ENCODE results near the gene SMARCA4.

The SMARCA4 gene

DNA sequence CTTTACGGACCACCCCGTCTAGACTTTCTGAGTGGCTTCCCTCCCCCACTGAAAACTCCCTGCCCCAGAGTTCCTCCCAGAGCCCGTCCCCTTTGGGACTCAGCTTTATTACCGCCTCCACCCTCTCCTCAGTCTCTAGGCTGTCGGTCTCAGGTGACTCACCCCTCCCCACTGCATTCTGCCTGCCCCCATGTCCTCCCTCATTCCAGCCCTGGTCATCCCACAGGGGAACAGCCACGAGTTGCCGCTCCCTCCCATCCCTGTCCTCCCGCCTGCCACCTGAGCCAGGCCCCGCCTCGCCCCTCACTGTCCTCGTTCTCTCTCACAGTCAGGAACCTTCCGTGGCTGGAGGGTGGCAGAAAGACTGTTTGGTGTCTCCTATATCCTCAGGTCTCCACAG lies 57.3 kb downstream of the SMARCA4 start:
- TF ChIP-seq, protein P1, sequence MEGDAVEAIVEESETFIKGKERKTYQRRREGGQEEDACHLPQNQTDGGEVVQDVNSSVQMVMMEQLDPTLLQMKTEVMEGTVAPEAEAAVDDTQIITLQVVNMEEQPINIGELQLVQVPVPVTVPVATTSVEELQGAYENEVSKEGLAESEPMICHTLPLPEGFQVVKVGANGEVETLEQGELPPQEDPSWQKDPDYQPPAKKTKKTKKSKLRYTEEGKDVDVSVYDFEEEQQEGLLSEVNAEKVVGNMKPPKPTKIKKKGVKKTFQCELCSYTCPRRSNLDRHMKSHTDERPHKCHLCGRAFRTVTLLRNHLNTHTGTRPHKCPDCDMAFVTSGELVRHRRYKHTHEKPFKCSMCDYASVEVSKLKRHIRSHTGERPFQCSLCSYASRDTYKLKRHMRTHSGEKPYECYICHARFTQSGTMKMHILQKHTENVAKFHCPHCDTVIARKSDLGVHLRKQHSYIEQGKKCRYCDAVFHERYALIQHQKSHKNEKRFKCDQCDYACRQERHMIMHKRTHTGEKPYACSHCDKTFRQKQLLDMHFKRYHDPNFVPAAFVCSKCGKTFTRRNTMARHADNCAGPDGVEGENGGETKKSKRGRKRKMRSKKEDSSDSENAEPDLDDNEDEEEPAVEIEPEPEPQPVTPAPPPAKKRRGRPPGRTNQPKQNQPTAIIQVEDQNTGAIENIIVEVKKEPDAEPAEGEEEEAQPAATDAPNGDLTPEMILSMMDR (IDR thresholded peaks at IDR 0.05; ENCODE audit: extremely low read depth, missing control alignments) = no peak
- no peak for DNase-seq (ENCODE audit: low spot score)

DNA sequence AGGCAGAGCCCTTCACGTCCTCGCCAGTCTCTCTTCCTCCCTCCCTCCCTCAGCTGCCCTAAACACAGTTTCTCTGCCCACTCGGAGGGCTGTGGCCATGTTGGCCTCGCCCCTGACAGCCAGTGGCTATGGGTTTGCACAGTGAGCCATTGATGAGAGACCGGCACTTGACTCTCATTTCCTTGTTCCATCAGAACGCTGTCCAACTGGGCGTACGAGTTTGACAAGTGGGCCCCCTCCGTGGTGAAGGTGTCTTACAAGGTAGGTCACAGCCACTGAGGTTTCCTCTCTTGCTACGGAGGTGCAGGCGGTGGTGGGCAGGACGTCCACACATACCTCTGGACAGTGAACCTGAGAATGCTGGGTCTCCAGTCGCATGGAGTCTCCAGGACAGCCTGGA lies 57.9 kb downstream of the SMARCA4 start:
- TF ChIP-seq, protein P1 (IDR thresholded peaks at IDR 0.05; ENCODE audit: extremely low read depth, missing control alignments) = no peak
- no peak for DNase-seq (ENCODE audit: low spot score)

DNA sequence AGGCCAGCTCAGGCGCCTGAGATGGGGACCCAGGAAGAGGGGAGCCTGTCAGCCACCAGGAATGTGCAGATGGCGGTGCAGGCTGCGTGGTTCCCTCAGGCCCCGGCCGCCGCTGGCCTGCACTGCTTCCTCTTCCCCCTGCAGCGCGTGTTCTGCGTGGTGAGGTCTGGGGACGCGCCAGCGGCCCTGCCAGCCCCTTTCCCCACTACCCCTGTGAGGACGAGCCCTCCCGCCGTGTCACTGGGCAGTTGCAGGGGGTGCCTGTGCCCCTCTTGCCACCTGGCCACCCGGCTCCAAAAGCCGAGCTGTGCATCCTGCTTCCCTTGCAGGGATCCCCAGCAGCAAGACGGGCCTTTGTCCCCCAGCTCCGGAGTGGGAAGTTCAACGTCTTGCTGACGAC lies 58.4 kb downstream of the SMARCA4 start:
- TF ChIP-seq, protein P1 (IDR thresholded peaks at IDR 0.05; ENCODE audit: extremely low read depth, missing control alignments) = no peak
- no peak for DNase-seq (ENCODE audit: low spot score)

DNA sequence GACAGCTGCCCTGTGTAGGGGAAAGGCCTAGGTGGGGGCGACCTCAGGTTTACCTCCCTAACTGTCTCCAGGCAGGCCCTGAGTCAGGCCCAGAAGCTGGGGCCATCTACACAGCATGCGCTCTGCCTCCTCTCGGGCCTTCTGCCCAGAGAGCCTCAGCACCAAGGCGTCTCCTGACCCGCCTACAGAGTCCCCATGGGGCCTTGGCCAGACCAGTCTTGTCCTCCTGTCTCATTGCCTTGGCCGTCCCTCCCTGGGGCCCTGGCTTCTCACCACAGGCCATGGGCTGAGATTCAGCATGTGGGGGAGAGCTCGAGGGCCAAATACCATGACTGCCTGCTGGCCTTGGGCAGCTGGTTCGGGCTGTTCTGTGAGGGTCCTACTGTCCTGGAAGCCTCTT lies 59.0 kb downstream of the SMARCA4 start:
- TF ChIP-seq, protein P1 (IDR thresholded peaks at IDR 0.05; ENCODE audit: extremely low read depth, missing control alignments) = no peak
- DNase-seq (ENCODE audit: low spot score) = no peak

DNA sequence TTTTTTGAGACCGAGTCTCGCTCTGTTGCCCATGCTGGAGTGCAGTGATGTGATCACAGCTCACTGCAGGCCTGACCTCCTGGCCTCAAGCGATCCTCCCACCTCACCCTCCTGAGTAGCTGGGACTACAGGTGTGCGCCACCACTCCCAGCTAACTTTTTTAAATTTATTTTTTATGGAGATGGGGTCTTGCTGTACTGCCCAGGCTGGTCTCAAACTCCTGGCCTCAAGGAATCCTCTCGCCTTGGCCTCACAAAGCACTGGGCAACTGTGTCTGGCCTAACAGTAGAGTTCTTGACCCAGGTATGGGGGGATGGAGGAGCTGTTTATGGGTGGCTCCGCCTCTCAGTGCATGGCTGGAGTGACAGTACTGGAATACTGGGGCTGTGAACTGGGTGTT lies 59.6 kb downstream of the SMARCA4 start:
- TF ChIP-seq, protein P1 (IDR thresholded peaks at IDR 0.05; ENCODE audit: extremely low read depth, missing control alignments) = no peak

DNA sequence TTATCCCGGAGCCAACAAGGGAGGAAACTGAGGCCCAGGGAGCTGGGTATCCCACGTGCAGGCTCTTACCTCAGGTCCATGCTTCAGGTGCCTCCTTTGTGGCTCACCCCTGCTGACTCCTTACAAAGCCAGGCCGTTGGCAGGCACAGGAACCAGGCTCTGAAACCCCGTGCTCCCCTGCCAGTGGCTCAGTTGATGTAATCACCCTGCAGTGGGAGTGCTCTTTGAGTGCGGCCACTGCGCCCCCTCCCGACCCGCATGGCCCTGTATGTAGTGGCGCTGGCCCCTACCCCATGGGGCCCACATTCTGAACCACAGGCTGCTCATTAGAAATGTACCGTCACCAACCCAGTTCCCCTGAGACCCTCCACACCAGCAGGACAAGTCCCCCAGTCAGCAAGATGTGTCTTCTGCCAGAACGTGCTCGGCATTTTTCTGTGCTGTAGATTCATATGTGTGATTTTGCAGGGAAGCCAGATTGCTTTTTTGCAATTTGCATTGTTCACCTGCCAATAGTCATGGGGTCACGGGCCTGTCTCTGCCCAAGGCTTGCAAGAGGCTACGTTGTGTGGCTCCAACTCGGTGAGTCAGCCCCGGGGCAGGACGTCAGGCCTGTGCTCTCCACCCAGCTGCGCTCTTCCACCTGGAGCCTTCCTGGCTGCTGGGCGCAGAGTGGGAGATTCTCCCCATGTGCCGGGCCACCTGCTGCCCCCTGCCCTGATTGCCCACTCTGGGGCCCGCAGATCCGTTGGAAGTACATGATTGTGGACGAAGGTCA lies 60.3 kb downstream of the SMARCA4 start:
- no peak for DNase-seq (ENCODE audit: low spot score)
- TF ChIP-seq, protein P1 (IDR thresholded peaks at IDR 0.05; ENCODE audit: extremely low read depth, missing control alignments) = no peak

More for the DNA sequence above, 59.6 kb downstream of the SMARCA4 start:
- no peak for DNase-seq (ENCODE audit: low spot score)

DNA sequence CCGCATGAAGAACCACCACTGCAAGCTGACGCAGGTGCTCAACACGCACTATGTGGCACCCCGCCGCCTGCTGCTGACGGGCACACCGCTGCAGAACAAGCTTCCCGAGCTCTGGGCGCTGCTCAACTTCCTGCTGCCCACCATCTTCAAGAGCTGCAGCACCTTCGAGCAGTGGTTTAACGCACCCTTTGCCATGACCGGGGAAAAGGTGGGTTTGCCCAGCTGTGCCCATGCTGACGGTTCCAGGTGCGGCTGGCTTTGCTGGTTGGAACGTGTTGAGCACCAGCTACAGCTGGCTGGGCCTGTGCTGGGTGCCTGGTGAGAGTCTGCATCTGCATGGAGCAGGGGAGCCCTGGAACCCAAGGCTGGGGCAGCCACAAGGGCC lies 60.9 kb downstream of the SMARCA4 start:
- no peak for DNase-seq (ENCODE audit: low spot score)

More for the DNA sequence above, 60.9 kb downstream of the SMARCA4 start:
- TF ChIP-seq, protein P1 (IDR thresholded peaks at IDR 0.05; ENCODE audit: extremely low read depth, missing control alignments) = no peak
